Mesothelial cell of epicardium (in vitro differentiated cells): ENCODE data around the gene AQP5. TPM values are rescaled to one million over a fixed set of nuclear protein-coding genes. Genes with fewer than 3 reads are reported as not detected.

Experiments
- DNase-seq, 2 experiments: peaks; one replicate each; pipeline ENCODE4 v3.0.0; 2021; ENCODE audit warnings: low spot score in 2 of 2; ENCODE audit not compliant: unreplicated experiment in 2 of 2
- H3K27ac Mint-ChIP-seq: 2 replicates; pipeline ENCODE4 v1.8.0; 2021; ENCODE audit warnings: mixed read lengths
- H3K27me3 Mint-ChIP-seq: 2 replicates; pipeline ENCODE4 v1.8.0; 2021; ENCODE audit warnings: low read depth, mixed read lengths
- H3K36me3 Mint-ChIP-seq: 2 replicates; pipeline ENCODE4 v1.8.0; 2021; ENCODE audit warnings: mixed read lengths
- H3K4me1 Mint-ChIP-seq: 2 replicates; pipeline ENCODE4 v1.8.0; 2021; ENCODE audit warnings: mixed read lengths
- H3K4me3 Mint-ChIP-seq: 2 replicates; pipeline ENCODE4 v1.8.0; 2021; ENCODE audit warnings: mild to moderate bottlenecking, moderate library complexity, mixed read lengths
- H3K9me3 Mint-ChIP-seq: 2 replicates; pipeline ENCODE4 v1.8.0; 2021; ENCODE audit warnings: mixed read lengths
- total RNA-seq: library from RNA; stranded (reverse); gene quantifications from 3 replicates; pipeline ENCODE4 v1.2.1, GENCODE V29; 2021
- TF ChIP-seq, protein P1 (sequence below): fragments of 200-600 bp; sonication (generic); IDR thresholded peaks from one replicate; pipeline ENCODE4 v1.5.0; 2021; ENCODE audit warnings: antibody characterized with exemption; ENCODE audit not compliant: unreplicated experiment

AQP5 gene
- total RNA-seq, 1 donor from 2014 or later, result 0.16 TPM

DNA sequence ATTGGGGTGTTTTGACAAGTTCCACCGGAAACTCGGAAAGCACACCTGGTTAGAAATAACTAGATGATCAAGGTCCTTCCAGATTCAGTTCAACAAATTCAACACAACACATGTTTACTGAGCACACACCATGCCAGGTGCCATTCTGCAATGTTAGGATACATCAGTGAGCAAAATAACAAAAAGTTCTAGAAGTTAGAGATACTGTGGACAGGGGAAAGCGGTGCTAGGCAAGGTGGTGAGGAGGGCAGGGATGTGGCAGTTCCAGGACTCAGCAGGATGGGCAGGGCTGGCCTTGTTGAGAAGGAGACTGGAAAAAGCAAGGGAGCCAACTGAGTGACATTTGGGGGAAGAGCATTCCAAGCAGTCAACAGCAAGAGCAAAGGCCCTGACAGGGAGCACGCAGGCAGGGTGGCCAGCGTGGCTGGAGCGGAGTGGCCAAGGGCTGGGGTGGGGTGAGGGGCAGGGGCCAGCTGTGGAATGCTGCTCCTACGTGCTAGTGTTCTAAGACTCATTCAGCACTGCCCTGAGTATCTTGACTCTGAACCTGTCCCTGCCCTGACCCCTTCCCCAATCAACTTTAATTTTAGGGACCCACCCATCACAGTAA is 38.5 kb upstream of the AQP5 start:
- Mint-ChIP-seq H3K27me3 (peaks cover 3% of the 10 kb centered on the region), H3K4me3 (no peak overlapping the region), H3K9me3 (no peaks in the 10 kb centered on the region), H3K27ac (no peak overlapping the region), H3K36me3 (no peaks in the 10 kb centered on the region), H3K4me1 (peaks cover 6% of the 10 kb centered on the region)
- DNase-seq, result no peak
- TF ChIP-seq, protein P1, sequence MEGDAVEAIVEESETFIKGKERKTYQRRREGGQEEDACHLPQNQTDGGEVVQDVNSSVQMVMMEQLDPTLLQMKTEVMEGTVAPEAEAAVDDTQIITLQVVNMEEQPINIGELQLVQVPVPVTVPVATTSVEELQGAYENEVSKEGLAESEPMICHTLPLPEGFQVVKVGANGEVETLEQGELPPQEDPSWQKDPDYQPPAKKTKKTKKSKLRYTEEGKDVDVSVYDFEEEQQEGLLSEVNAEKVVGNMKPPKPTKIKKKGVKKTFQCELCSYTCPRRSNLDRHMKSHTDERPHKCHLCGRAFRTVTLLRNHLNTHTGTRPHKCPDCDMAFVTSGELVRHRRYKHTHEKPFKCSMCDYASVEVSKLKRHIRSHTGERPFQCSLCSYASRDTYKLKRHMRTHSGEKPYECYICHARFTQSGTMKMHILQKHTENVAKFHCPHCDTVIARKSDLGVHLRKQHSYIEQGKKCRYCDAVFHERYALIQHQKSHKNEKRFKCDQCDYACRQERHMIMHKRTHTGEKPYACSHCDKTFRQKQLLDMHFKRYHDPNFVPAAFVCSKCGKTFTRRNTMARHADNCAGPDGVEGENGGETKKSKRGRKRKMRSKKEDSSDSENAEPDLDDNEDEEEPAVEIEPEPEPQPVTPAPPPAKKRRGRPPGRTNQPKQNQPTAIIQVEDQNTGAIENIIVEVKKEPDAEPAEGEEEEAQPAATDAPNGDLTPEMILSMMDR, result no peak

GRCh38 chr12:49923880-49924556 is 37.7 kb upstream of the AQP5 start:
- no peak overlapping the region for H3K27ac Mint-ChIP-seq
- H3K27me3 Mint-ChIP-seq, result peaks cover 7% of the 10 kb centered on the region
- TF ChIP-seq, protein P1, result no peak
- DNase-seq, result no peak
- H3K9me3 Mint-ChIP-seq, result no peaks in the 10 kb centered on the region
- peaks cover 6% of the 10 kb centered on the region for H3K4me1 Mint-ChIP-seq
- H3K4me3 Mint-ChIP-seq, result no peak overlapping the region
- H3K36me3 Mint-ChIP-seq, result no peaks in the 10 kb centered on the region

- no peak for DNase-seq
- no peaks in the 10 kb centered on the region for H3K36me3 Mint-ChIP-seq
- peaks cover 12% of the 10 kb centered on the region for H3K27me3 Mint-ChIP-seq
Observed at GRCh38 chr12:49924628-49925246, 36.9 kb upstream of the AQP5 start.

DNA sequence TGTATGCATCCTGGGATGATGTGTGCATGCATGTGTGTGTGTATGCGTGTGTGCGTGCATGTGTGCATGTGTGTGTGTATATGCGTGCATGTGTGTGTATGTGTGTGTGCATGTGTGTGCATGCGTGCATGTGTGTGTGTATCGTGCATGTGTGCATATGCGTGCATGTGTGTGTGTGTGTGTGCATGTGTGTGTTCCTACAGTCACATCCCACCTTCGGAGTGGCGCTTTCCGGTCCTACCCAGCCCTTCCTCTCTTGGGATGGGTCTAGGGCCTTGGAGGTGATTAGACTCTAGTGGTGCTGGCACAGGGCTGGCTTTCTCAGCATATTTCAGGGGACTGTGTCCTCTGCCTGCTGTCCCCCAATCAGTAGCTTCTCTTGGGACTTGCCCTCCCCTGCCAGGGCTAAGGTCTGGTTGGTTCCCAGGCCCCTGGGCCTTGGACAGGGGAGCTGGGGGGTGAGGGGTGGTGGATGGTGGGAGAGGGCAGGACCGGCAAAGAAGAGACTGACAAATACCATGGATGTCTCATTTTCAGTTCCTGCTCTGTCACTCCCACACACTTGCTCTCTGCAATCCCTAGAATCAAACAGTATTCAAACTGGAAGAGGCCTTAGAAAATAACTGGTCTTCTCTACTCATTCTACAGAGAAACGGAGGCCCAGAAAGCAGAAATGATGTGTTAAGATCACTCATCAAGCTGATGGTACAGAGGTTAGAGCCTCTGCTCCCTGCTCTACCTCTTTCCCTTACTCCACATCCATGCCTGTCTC is 36.1 kb upstream of the AQP5 start:
- Mint-ChIP-seq H3K9me3 (no peaks in the 10 kb centered on the region), H3K27me3 (peaks cover 10% of the 10 kb centered on the region), H3K36me3 (no peaks in the 10 kb centered on the region), H3K27ac (no peak overlapping the region), H3K4me1 (peaks cover 6% of the 10 kb centered on the region), H3K4me3 (no peak overlapping the region)
- TF ChIP-seq, protein P1, result no peak
- no peak for DNase-seq

More at GRCh38 chr12:49924628-49925246, 36.9 kb upstream of the AQP5 start:
- Mint-ChIP-seq H3K4me3 (no peak overlapping the region), H3K27ac (no peak overlapping the region), H3K9me3 (no peaks in the 10 kb centered on the region), H3K4me1 (peaks cover 6% of the 10 kb centered on the region)
- TF ChIP-seq, protein P1, result no peak

GRCh38 chr12:49928471-49928870 is 33.2 kb upstream of the AQP5 start:
- Mint-ChIP-seq H3K36me3 (no peaks in the 10 kb centered on the region), H3K4me1 (peaks cover 6% of the 10 kb centered on the region), H3K4me3 (no peak overlapping the region), H3K27ac (no peak overlapping the region), H3K27me3 (peaks cover 9% of the 10 kb centered on the region), H3K9me3 (no peaks in the 10 kb centered on the region)
- TF ChIP-seq, protein P1, result no peak
- DNase-seq, result no peak
